Neural cell (in vitro differentiated cells): ENCODE results near the gene GAREM1. TPM values are rescaled to one million over a fixed set of nuclear protein-coding genes. Genes with fewer than 3 reads are reported as not detected.

Experiments used
- H2AFZ ChIP-seq: fragments of 200-600, 300-800 bp; sonication (generic), shearing (Covaris generic); 2 replicates; pipeline ENCODE4 v1.6.0; 2014; ENCODE audit warnings: low read depth, mild to moderate bottlenecking, antibody characterized with exemption, low read length, moderate library complexity
- H3F3A ChIP-seq: fragments of 200-600 bp; shearing (Covaris generic); 2 replicates; pipeline ENCODE4 v1.6.1; 2016; ENCODE audit warnings: mild to moderate bottlenecking, moderate library complexity, mixed read lengths, antibody characterized with exemption, low read length; ENCODE audit not compliant: insufficient read depth, poor library complexity, severe bottlenecking
- H3K27ac ChIP-seq: fragments of 200-600, 300-800 bp; sonication (generic), shearing (Covaris generic); 2 replicates; pipeline ENCODE4 v1.5.1; 2014; ENCODE audit warnings: mild to moderate bottlenecking, low read length, moderate library complexity
- H3K27me3 ChIP-seq: fragments of 300-800, 200-600 bp; sonication (generic), shearing (Covaris generic); 2 replicates; pipeline ENCODE4 v1.6.0; 2014; ENCODE audit warnings: mild to moderate bottlenecking, low read depth, low read length, moderate library complexity; ENCODE audit not compliant: insufficient read depth
- H3K36me3 ChIP-seq: fragments of 300-800, 200-600 bp; sonication (generic), shearing (Covaris generic); 2 replicates; pipeline ENCODE4 v1.5.1; 2014; ENCODE audit warnings: mild to moderate bottlenecking, antibody characterized with exemption, low read length, moderate library complexity; ENCODE audit not compliant: insufficient read depth
- H3K4me2 ChIP-seq: fragments of 300-800, 200-600 bp; sonication (generic), shearing (Covaris generic); 2 replicates; pipeline ENCODE4 v1.6.0; 2014; ENCODE audit warnings: mild to moderate bottlenecking, low read length
- H3K4me3 ChIP-seq: fragments of 300-800, 200-600 bp; sonication (generic), shearing (Covaris generic); 2 replicates; pipeline ENCODE4 v1.5.1; 2014; ENCODE audit warnings: mild to moderate bottlenecking, low read length, moderate library complexity
- H3K79me2 ChIP-seq: fragments of 200-600 bp; shearing (Covaris generic); replicated peaks from 2 replicates; pipeline ENCODE4 v1.6.0; 2014; ENCODE audit warnings: mild to moderate bottlenecking, low read length, moderate library complexity; ENCODE audit not compliant: insufficient read depth
- H3K9ac ChIP-seq: fragments of 300-800, 200-600 bp; sonication (generic), shearing (Covaris generic); 2 replicates; pipeline ENCODE4 v1.6.1; 2016; ENCODE audit warnings: mild to moderate bottlenecking, low read length, mixed read lengths
- H3K9me2 ChIP-seq: fragments of 200-600 bp; shearing (Covaris generic); 2 replicates; pipeline ENCODE4 v1.6.1; 2016; ENCODE audit warnings: mild to moderate bottlenecking, low read length, mixed read lengths; ENCODE audit not compliant: insufficient read depth
- H3K9me3 ChIP-seq: fragments of 200-600, 300-800 bp; sonication (generic), shearing (Covaris generic); 2 replicates; pipeline ENCODE4 v1.6.1; 2016; ENCODE audit warnings: mild to moderate bottlenecking, mixed run types, low read length, moderate library complexity, mixed read lengths
- H4K20me1 ChIP-seq: fragments of 200-600 bp; shearing (Covaris generic); 2 replicates; pipeline ENCODE4 v1.6.1; 2016; ENCODE audit warnings: mild to moderate bottlenecking, mixed run types; ENCODE audit not compliant: insufficient read depth
- EP300 ChIP-seq: fragments of 450-650 bp; conservative IDR thresholded peaks from 2 replicates; pipeline ENCODE4 v1.6.1; 2014; ENCODE audit warnings: antibody characterized with exemption, mild to moderate bottlenecking, moderate library complexity; ENCODE audit not compliant: poor library complexity, severe bottlenecking
- EZH2 ChIP-seq: fragments of 200-600, 300-800 bp; shearing (Covaris generic), sonication (generic); IDR thresholded peaks from 2 replicates; pipeline ENCODE4 v1.6.1; 2014; ENCODE audit warnings: antibody characterized with exemption, low read length, borderline replicate concordance, mild to moderate bottlenecking; ENCODE audit not compliant: insufficient read depth, poor library complexity, severe bottlenecking
- MXI1 ChIP-seq: fragments of 450-650 bp; conservative IDR thresholded peaks from 2 replicates; pipeline ENCODE4 v1.6.1; 2014; ENCODE audit warnings: antibody characterized with exemption, mild to moderate bottlenecking; ENCODE audit not compliant: poor library complexity, severe bottlenecking
- POLR2AphosphoS5 ChIP-seq: IDR thresholded peaks from 2 replicates; pipeline ENCODE4 v1.6.1; 2012
- RAD21 ChIP-seq: fragments of 450-650 bp; conservative IDR thresholded peaks from 2 replicates; pipeline ENCODE4 v1.6.1; 2014; ENCODE audit warnings: antibody characterized with exemption, mild to moderate bottlenecking, moderate library complexity
- REST ChIP-seq: IDR thresholded peaks from 2 replicates; pipeline ENCODE4 v1.6.1; 2012; ENCODE audit warnings: borderline replicate concordance
- SMC3 ChIP-seq: fragments of 450-650 bp; conservative IDR thresholded peaks from 2 replicates; pipeline ENCODE4 v1.6.1; 2014; ENCODE audit warnings: antibody characterized with exemption, mild to moderate bottlenecking, moderate library complexity; ENCODE audit not compliant: poor library complexity
- TAF1 ChIP-seq: IDR thresholded peaks from 2 replicates; pipeline ENCODE4 v1.6.1; 2012; ENCODE audit warnings: low read depth
- polyA plus RNA-seq: library from polyadenylated mRNA; depleted of rRNA; stranded (reverse); fragments of >200 nt; gene quantifications from 2 replicates; pipeline ENCODE4 v1.2.3, GENCODE V29; 2014
- TF ChIP-seq, protein P1 (sequence below): fragments of 450-650 bp; IDR thresholded peaks from 2 replicates; pipeline ENCODE4 v1.5.1; 2014; ENCODE audit warnings: antibody characterized with exemption, mild to moderate bottlenecking, moderate library complexity; ENCODE audit not compliant: poor library complexity, severe bottlenecking

The GAREM1 gene
- polyA plus RNA-seq, 1 donor from 2014 or later: 1.3 TPM

GRCh38 chr18:32310774-32311173, 159.9 kb downstream of the GAREM1 start:
- no peak overlapping the region for H3K27ac ChIP-seq
- H2AFZ ChIP-seq: no peak overlapping the region
- H3K9me3 ChIP-seq: no peaks in the 10 kb centered on the region
- no peaks in the 10 kb centered on the region for H3K27me3 ChIP-seq
- H3K4me2 ChIP-seq: no peak overlapping the region
- no peaks in the 10 kb centered on the region for H3K36me3 ChIP-seq
- no peaks in the 10 kb centered on the region for H4K20me1 ChIP-seq
- H3K9ac ChIP-seq: no peak overlapping the region
- H3F3A ChIP-seq: no peaks in the 10 kb centered on the region
- H3K4me3 ChIP-seq: no peak overlapping the region
- TF ChIP-seq REST (no peak), EP300 (no peak), EZH2 (no peak), MXI1 (no peak), TAF1 (no peak), SMC3 (no peak), RAD21 (no peak), POLR2AphosphoS5 (no peak)
- TF ChIP-seq, protein P1, sequence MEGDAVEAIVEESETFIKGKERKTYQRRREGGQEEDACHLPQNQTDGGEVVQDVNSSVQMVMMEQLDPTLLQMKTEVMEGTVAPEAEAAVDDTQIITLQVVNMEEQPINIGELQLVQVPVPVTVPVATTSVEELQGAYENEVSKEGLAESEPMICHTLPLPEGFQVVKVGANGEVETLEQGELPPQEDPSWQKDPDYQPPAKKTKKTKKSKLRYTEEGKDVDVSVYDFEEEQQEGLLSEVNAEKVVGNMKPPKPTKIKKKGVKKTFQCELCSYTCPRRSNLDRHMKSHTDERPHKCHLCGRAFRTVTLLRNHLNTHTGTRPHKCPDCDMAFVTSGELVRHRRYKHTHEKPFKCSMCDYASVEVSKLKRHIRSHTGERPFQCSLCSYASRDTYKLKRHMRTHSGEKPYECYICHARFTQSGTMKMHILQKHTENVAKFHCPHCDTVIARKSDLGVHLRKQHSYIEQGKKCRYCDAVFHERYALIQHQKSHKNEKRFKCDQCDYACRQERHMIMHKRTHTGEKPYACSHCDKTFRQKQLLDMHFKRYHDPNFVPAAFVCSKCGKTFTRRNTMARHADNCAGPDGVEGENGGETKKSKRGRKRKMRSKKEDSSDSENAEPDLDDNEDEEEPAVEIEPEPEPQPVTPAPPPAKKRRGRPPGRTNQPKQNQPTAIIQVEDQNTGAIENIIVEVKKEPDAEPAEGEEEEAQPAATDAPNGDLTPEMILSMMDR: no peak
- no peaks in the 10 kb centered on the region for H3K9me2 ChIP-seq
- no peaks in the 10 kb centered on the region for H3K79me2 ChIP-seq

DNA sequence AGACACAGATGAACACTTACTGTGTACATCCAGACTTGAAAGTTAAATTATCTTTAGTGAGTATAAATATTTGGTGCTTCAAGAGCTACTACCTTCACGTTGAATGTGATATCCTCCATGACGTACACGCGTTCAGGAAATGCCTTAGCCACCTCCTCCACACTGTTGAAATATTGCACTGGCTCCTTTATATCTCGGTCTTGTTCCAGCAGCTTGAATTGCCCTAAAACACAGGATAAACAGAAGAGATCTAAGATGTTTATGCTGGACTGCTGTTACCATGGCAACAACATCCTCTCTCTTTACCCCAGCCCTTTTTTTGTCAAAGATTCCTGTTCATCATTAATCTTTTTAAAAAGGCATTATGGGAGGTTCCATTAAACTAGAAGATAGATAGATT, 160.6 kb downstream of the GAREM1 start:
- H3K9me2 ChIP-seq: no peaks in the 10 kb centered on the region
- no peaks in the 10 kb centered on the region for H3K79me2 ChIP-seq
- TF ChIP-seq EP300 (no peak), POLR2AphosphoS5 (no peak), RAD21 (no peak), SMC3 (no peak), MXI1 (no peak), EZH2 (no peak), REST (no peak), TAF1 (no peak)
- TF ChIP-seq, protein P1: no peak
- no peak overlapping the region for H3K4me2 ChIP-seq
- H3K4me3 ChIP-seq: no peak overlapping the region
- no peaks in the 10 kb centered on the region for H3K36me3 ChIP-seq
- H3K27ac ChIP-seq: no peak overlapping the region
- no peak overlapping the region for H2AFZ ChIP-seq
- no peaks in the 10 kb centered on the region for H3K9me3 ChIP-seq
- no peaks in the 10 kb centered on the region for H4K20me1 ChIP-seq
- H3K27me3 ChIP-seq: no peaks in the 10 kb centered on the region
- no peak overlapping the region for H3K9ac ChIP-seq
- H3F3A ChIP-seq: no peaks in the 10 kb centered on the region
